Chondrocyte (in vitro differentiated cells): ENCODE results near the gene RAMP2. TPM values are rescaled to one million over a fixed set of nuclear protein-coding genes. Genes with fewer than 3 reads are reported as not detected.
"Not testable (repeated sequence)": the region's sequence is repeated elsewhere in the genome, so short reads cannot be mapped to it uniquely, and the experiment has no call there.

Source experiments
- DNase-seq: peaks from one replicate; pipeline ENCODE4 v3.0.0; 2021; ENCODE audit warnings: mixed read lengths, low spot score
- H3K27ac Mint-ChIP-seq: one replicate; pipeline ENCODE4 v1.8.0; 2021; ENCODE audit warnings: mild to moderate bottlenecking, moderate library complexity, mixed read lengths; ENCODE audit not compliant: unreplicated experiment
- H3K27me3 Mint-ChIP-seq: 2 replicates; pipeline ENCODE4 v1.8.0; 2021; ENCODE audit warnings: low read depth, mixed read lengths
- H3K36me3 Mint-ChIP-seq: 2 replicates; pipeline ENCODE4 v1.8.0; 2021; ENCODE audit warnings: low read depth, mixed read lengths
- H3K4me1 Mint-ChIP-seq: 2 replicates; pipeline ENCODE4 v1.8.0; 2021; ENCODE audit warnings: low read depth, mild to moderate bottlenecking, mixed read lengths
- H3K4me3 Mint-ChIP-seq: one replicate; pipeline ENCODE4 v1.8.0; 2021; ENCODE audit warnings: mild to moderate bottlenecking, moderate library complexity, mixed read lengths; ENCODE audit not compliant: unreplicated experiment
- H3K9me3 Mint-ChIP-seq: 2 replicates; pipeline ENCODE4 v1.8.0; 2021; ENCODE audit warnings: low read depth, mixed read lengths
- long read RNA-seq: library from polyadenylated mRNA; stranded (forward); transcript quantifications from one replicate; pipeline ENCODE4 v2.0.0, GENCODE V29; 2021
- total RNA-seq: library from RNA; stranded (reverse); gene quantifications from 3 replicates; pipeline ENCODE4 v1.2.1, GENCODE V29; 2021
- TF ChIP-seq, protein P1 (sequence below): fragments of 200-600 bp; sonication (generic); IDR thresholded peaks from 2 replicates; pipeline ENCODE4 v1.5.0; 2021; ENCODE audit warnings: antibody characterized with exemption, mild to moderate bottlenecking, moderate library complexity

The RAMP2 gene, protein sequence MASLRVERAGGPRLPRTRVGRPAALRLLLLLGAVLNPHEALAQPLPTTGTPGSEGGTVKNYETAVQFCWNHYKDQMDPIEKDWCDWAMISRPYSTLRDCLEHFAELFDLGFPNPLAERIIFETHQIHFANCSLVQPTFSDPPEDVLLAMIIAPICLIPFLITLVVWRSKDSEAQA
- 0.63 to 4.9 TPM (median 3.9 TPM) in 3 replicates for total RNA-seq
- long read RNA-seq, partial matches to known transcripts, result 0 of 2 reads
- long read RNA-seq, other reads (novel, unspliced or antisense), result 0 of 2 reads

DNA sequence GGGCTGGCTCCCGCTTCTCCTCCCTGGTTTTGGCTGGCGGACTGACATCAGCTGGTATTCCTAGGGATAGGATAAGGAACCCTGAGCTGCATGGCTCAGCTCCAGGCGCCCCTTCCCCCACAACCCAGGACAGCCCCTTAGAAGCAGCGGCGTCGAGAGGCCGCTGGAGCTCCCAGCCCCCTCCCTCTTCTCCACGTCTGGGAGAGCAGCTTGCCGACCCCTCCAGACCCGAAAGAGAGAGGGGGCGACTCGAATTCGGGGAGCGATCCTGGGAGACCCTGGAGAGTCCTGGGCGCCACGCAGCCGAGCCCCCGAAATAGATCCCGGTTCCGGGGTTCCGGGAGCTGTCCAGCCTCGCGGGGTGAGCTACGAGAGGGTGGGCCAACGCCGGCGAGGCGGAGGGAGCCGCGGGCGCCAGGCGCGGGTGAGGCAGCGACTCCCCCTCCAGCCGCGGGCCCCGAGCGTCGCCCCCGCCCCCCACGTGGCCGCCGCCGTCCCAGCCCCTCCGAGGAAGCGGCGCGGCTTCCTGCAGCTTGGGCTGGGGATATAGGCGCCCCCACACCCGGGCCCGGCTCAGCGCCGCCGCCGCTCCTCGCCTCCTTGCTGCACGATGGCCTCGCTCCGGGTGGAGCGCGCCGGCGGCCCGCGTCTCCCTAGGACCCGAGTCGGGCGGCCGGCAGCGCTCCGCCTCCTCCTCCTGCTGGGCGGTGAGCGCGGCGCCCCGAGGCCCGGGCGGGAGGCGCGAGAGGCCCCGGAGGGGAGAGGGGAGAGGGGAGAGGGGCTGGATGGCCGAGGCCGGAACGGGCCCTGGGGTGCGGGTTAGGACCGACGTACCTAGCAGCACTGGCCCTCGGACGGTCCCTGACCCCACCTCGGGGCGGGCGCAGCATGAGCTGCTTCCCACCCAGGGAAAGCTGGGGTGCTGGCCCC is at the start of gene RAMP2:
Gene RAMP2, plus strand, starts transcription at position 576 of the 930 bp plus-strand sequence. Its CDS starts 35 bp downstream, at position 611.
- peaks cover 7% of the 10 kb centered on the region for H3K27me3 Mint-ChIP-seq
- no peaks in the 10 kb centered on the region for H3K9me3 Mint-ChIP-seq
- no peaks in the 10 kb centered on the region for H3K36me3 Mint-ChIP-seq
- H3K4me3 Mint-ChIP-seq, result peak within 1 kb of the TSS; percentile 58
- peak; percentile 92 for DNase-seq
- peaks cover 16% of the 10 kb centered on the region for H3K4me1 Mint-ChIP-seq
- TF ChIP-seq, protein P1, sequence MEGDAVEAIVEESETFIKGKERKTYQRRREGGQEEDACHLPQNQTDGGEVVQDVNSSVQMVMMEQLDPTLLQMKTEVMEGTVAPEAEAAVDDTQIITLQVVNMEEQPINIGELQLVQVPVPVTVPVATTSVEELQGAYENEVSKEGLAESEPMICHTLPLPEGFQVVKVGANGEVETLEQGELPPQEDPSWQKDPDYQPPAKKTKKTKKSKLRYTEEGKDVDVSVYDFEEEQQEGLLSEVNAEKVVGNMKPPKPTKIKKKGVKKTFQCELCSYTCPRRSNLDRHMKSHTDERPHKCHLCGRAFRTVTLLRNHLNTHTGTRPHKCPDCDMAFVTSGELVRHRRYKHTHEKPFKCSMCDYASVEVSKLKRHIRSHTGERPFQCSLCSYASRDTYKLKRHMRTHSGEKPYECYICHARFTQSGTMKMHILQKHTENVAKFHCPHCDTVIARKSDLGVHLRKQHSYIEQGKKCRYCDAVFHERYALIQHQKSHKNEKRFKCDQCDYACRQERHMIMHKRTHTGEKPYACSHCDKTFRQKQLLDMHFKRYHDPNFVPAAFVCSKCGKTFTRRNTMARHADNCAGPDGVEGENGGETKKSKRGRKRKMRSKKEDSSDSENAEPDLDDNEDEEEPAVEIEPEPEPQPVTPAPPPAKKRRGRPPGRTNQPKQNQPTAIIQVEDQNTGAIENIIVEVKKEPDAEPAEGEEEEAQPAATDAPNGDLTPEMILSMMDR, result no peak
- no peak within 1 kb of the TSS for H3K27ac Mint-ChIP-seq

DNA sequence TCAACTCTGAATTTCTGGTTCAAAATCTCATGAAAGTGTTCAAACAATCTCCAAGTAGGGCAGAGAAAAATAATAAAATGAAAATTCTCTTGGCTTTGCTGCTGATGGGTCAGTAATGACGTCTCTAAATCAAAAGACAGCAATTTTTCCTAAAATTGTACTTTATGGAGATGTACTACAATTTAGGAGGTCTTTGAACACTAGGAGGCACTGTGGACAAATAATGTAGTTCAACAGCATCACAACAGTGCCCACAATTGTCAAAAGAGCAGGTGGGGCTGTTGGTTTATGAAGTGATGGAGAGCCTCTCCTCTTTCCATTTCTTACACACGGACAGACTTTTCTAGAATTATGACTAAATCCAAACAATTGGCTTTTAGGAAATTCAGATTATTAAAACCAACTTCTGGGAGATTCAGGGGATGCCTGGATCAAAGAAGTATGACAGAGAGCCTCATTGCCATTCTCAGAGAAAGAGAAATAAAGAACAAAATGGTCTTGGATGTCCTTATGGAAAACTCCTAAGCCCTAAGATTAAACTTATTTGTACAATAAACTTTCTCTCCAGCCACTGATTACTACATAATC is 39.9 kb upstream of the RAMP2 start:
- no peak for DNase-seq
- no peak overlapping the region for H3K27ac Mint-ChIP-seq
- peaks cover 24% of the 10 kb centered on the region for H3K36me3 Mint-ChIP-seq
- no peak overlapping the region for H3K4me3 Mint-ChIP-seq
- H3K4me1 Mint-ChIP-seq, result no peaks in the 10 kb centered on the region
- H3K27me3 Mint-ChIP-seq, result no peaks in the 10 kb centered on the region
- H3K9me3 Mint-ChIP-seq, result no peaks in the 10 kb centered on the region
- TF ChIP-seq, protein P1, result peak; percentile 89

DNA sequence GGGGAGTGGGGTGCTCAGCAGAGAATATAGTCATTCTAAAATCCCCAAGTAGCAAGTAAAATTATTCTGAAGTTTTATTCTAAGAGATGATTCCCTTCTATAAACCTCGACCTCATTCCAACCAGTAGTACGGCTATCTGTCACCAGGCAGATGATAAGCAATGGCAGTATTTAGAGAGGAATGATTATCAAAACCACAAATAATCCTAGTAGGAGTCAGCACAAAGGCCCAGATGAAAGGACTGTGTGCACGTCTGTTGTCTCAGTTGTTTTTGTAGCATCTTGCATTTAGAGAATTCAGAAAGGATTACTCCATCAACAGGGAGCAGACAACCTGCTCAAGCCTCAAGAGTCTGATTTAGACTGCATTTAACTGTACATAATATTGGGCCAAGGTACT is 37.4 kb upstream of the RAMP2 start:
- Mint-ChIP-seq H3K4me1 (no peaks in the 10 kb centered on the region), H3K27me3 (no peaks in the 10 kb centered on the region), H3K27ac (no peak overlapping the region), H3K4me3 (no peak overlapping the region), H3K36me3 (peaks cover 15% of the 10 kb centered on the region), H3K9me3 (no peaks in the 10 kb centered on the region)
- TF ChIP-seq, protein P1, result no peak
- DNase-seq, result no peak

DNA sequence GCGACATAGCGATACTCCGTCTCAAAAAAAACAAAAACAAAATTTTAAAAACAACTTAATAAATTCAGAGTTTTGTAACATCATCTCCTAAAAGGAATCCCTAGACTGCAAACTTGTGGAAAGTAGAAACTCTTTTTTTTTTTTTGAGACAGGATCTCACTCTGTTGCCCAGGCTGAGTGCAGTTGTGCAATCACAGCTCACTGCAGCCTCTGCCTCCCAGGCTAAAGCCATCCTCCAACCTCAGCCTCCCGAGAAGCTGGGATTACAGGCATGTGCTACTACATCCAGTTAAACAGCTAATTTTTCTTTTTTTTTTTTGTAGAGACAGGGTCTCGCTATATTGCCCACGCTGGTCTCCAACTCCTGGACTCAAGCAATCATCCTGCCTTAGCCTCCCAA is 35.9 kb upstream of the RAMP2 start:
- no peak for DNase-seq
- Mint-ChIP-seq H3K4me3 (no peak overlapping the region), H3K36me3 (peaks cover 17% of the 10 kb centered on the region), H3K4me1 (no peaks in the 10 kb centered on the region), H3K27ac (no peak overlapping the region), H3K27me3 (no peaks in the 10 kb centered on the region), H3K9me3 (no peaks in the 10 kb centered on the region)
- TF ChIP-seq, protein P1, result no peak

DNA sequence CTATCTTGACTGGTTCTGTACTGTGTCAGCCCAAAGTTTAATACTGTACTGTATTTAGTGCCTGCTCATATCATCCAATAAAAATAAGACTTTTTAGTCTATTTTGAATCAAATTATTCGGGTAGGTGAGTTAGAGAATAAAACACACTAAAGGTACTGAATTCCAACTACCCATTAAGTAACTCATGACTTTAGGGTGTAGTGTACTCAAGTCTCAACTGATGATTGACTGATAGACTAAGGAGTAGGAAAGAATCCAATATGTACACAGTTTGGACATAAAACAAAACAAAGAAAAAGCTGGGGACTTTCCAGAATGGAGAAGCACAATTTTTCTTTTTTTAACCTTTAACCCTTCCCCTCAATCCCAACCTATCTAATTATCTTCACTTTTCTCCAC is 20.3 kb upstream of the RAMP2 start:
- Mint-ChIP-seq H3K4me3 (no peak overlapping the region), H3K4me1 (peaks cover 12% of the 10 kb centered on the region), H3K27me3 (no peaks in the 10 kb centered on the region), H3K9me3 (no peaks in the 10 kb centered on the region), H3K27ac (no peak overlapping the region), H3K36me3 (no peaks in the 10 kb centered on the region)
- no peak for DNase-seq
- TF ChIP-seq, protein P1, result no peak

DNA sequence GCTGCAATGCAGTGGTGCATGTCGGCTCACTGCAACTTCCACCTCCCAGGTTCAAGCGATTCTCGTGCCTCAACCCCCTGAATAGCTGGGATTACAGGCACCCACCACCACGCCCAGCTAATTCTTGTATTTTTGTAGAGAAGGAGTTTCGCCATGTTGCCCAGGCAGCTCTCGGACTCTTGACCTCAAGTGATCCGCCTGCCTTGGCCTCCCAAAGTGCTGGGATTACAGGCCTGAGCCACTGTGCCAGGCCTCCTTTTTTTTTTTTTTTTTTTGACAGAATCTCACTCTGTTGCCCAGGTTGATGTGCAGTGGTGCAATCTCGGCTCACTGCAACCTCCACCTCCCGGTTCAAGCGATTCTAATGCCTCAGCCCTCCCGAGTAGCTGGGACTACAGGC is 18.1 kb upstream of the RAMP2 start:
- DNase-seq, H3K36me3 Mint-ChIP-seq, H3K9me3 Mint-ChIP-seq, H3K4me3 Mint-ChIP-seq, H3K27me3 Mint-ChIP-seq, H3K27ac Mint-ChIP-seq: not testable (repeated sequence)
- peaks cover 12% of the 10 kb centered on the region for H3K4me1 Mint-ChIP-seq
